HG03039 (cell line): ENCODE measurements around the gene KRTAP5-3.

ENCODE experiments used
- ATAC-seq: cut with Tn5 transposase; IDR thresholded peaks from one replicate; pipeline ENCODE4 v1.9.1; 2021; ENCODE audit warnings: mild to moderate bottlenecking, moderate library complexity; ENCODE audit not compliant: unreplicated experiment

Gene KRTAP5-3

GRCh38 chr11:1566381-1567051 lies 41.7 kb downstream of the KRTAP5-3 start:
- no peak for ATAC-seq

GRCh38 chr11:1565904-1566247 lies 42.4 kb downstream of the KRTAP5-3 start:
- ATAC-seq = no peak

- ATAC-seq = no peak
Measured at GRCh38 chr11:1565173-1565903, 42.9 kb downstream of the KRTAP5-3 start.

- ATAC-seq = no peak
Measured at GRCh38 chr11:1564535-1565172, 43.6 kb downstream of the KRTAP5-3 start.

GRCh38 chr11:1563697-1564534 lies 44.3 kb downstream of the KRTAP5-3 start:
- ATAC-seq = no peak

GRCh38 chr11:1563149-1563638 lies 45.1 kb downstream of the KRTAP5-3 start:
- no peak for ATAC-seq

GRCh38 chr11:1562469-1563148 lies 45.7 kb downstream of the KRTAP5-3 start:
- no peak for ATAC-seq

- ATAC-seq = no peak
Measured at GRCh38 chr11:1561955-1562354, 46.3 kb downstream of the KRTAP5-3 start.

GRCh38 chr11:1561266-1561665 lies 47.0 kb downstream of the KRTAP5-3 start:
- no peak for ATAC-seq

GRCh38 chr11:1560649-1561251 lies 47.5 kb downstream of the KRTAP5-3 start:
- ATAC-seq = no peak

- ATAC-seq = no peak
Measured at GRCh38 chr11:1560002-1560648, 48.1 kb downstream of the KRTAP5-3 start.

GRCh38 chr11:1559111-1559951 lies 48.9 kb downstream of the KRTAP5-3 start:
- ATAC-seq = no peak

GRCh38 chr11:1558775-1559110 lies 49.5 kb downstream of the KRTAP5-3 start:
- ATAC-seq = no peak

GRCh38 chr11:1557904-1558774 lies 50.1 kb downstream of the KRTAP5-3 start:
- no peak for ATAC-seq
